ENCODE results near the gene METTL25.

The METTL25 gene

GRCh38 chr12:82510386-82510785 is 152.1 kb downstream of the METTL25 start:
- no peak for TF ChIP-seq CTCF (conservative IDR thresholded peaks at IDR 0.05; ENCODE audit: low read depth, low read length)
- no peaks in the 10 kb centered on the region for H3K36me3 ChIP-seq (ENCODE audit: insufficient read depth)
- no peak overlapping the region for H3K9ac ChIP-seq
- no peak overlapping the region for H2AFZ ChIP-seq (ENCODE audit: low read depth)
- H3K27ac ChIP-seq = no peak overlapping the region
- H3K79me2 ChIP-seq (ENCODE audit: insufficient read depth, low read depth) = no peaks in the 10 kb centered on the region
- H3K4me1 ChIP-seq (ENCODE audit: low read depth, poor library complexity, severe bottlenecking) = no peaks in the 10 kb centered on the region
- H3K4me2 ChIP-seq = no peak overlapping the region
- no peak overlapping the region for H3K4me3 ChIP-seq (IDR thresholded peaks at IDR 0.05; ENCODE audit: insufficient read depth, low read depth, low read length)
- no peaks in the 10 kb centered on the region for H4K20me1 ChIP-seq (ENCODE audit: insufficient read depth)
- H3K27me3 ChIP-seq (ENCODE audit: insufficient read depth, low read depth) = no peaks in the 10 kb centered on the region

GRCh38 chr12:82514880-82515279 is 156.6 kb downstream of the METTL25 start:
- no peak overlapping the region for H3K9ac ChIP-seq
- H3K79me2 ChIP-seq (ENCODE audit: insufficient read depth, low read depth) = no peaks in the 10 kb centered on the region
- no peak overlapping the region for H3K27ac ChIP-seq
- no peaks in the 10 kb centered on the region for H3K27me3 ChIP-seq (ENCODE audit: insufficient read depth, low read depth)
- no peaks in the 10 kb centered on the region for H3K36me3 ChIP-seq (ENCODE audit: insufficient read depth)
- no peak overlapping the region for H2AFZ ChIP-seq (ENCODE audit: low read depth)
- H3K4me3 ChIP-seq (IDR thresholded peaks at IDR 0.05; ENCODE audit: insufficient read depth, low read depth, low read length) = no peak overlapping the region
- H3K4me1 ChIP-seq (ENCODE audit: low read depth, poor library complexity, severe bottlenecking) = peaks cover 4% of the 10 kb centered on the region
- no peaks in the 10 kb centered on the region for H4K20me1 ChIP-seq (ENCODE audit: insufficient read depth)
- TF ChIP-seq CTCF (conservative IDR thresholded peaks at IDR 0.05; ENCODE audit: low read depth, low read length) = no peak
- H3K4me2 ChIP-seq = no peak overlapping the region

GRCh38 chr12:82515652-82516051 is 157.3 kb downstream of the METTL25 start:
- Histone ChIP-seq H3K79me2 (ENCODE audit: insufficient read depth, low read depth) (no peaks in the 10 kb centered on the region), H3K27me3 (ENCODE audit: insufficient read depth, low read depth) (no peaks in the 10 kb centered on the region), H3K36me3 (ENCODE audit: insufficient read depth) (no peaks in the 10 kb centered on the region), H3K27ac (no peak overlapping the region), H2AFZ (ENCODE audit: low read depth) (no peak overlapping the region), H3K9ac (no peak overlapping the region), H3K4me3 (IDR thresholded peaks at IDR 0.05; ENCODE audit: insufficient read depth, low read depth, low read length) (no peak overlapping the region), H4K20me1 (ENCODE audit: insufficient read depth) (no peaks in the 10 kb centered on the region), H3K4me1 (ENCODE audit: low read depth, poor library complexity, severe bottlenecking) (peaks cover 4% of the 10 kb centered on the region), H3K4me2 (no peak overlapping the region)
- TF ChIP-seq CTCF (conservative IDR thresholded peaks at IDR 0.05; ENCODE audit: low read depth, low read length) = no peak

- Histone ChIP-seq H3K4me1 (ENCODE audit: low read depth, poor library complexity, severe bottlenecking) (peaks cover 4% of the 10 kb centered on the region), H3K27ac (no peak overlapping the region), H4K20me1 (ENCODE audit: insufficient read depth) (no peaks in the 10 kb centered on the region), H3K27me3 (ENCODE audit: insufficient read depth, low read depth) (no peaks in the 10 kb centered on the region), H3K4me2 (no peak overlapping the region), H3K36me3 (ENCODE audit: insufficient read depth) (no peaks in the 10 kb centered on the region), H3K9ac (no peak overlapping the region), H2AFZ (ENCODE audit: low read depth) (no peak overlapping the region), H3K4me3 (IDR thresholded peaks at IDR 0.05; ENCODE audit: insufficient read depth, low read depth, low read length) (no peak overlapping the region), H3K79me2 (ENCODE audit: insufficient read depth, low read depth) (no peaks in the 10 kb centered on the region)
- peak; percentile 83 for TF ChIP-seq CTCF (conservative IDR thresholded peaks at IDR 0.05; ENCODE audit: low read depth, low read length)
Measured at GRCh38 chr12:82517027-82517426, 158.7 kb downstream of the METTL25 start.

Measured in KMS-11 (cell line).